Measurements from ENCODE around the gene TMEM41B.

- TF ChIP-seq REST (IDR thresholded peaks at IDR 0.05; ENCODE audit: insufficient read depth in 1 of 2, low read depth in 2 of 2, low read length in 2 of 2) (no peak), TAF1 (IDR thresholded peaks at IDR 0.05; ENCODE audit: borderline replicate concordance, insufficient read depth, low read length) (no peak), POLR2AphosphoS5 (IDR thresholded peaks at IDR 0.05; ENCODE audit: low read depth, low read length) (no peak)
Observed at GRCh38 chr11:9266132-9266736, 48.2 kb downstream of the TMEM41B start.

Data from PFSK-1 (cell line).